Measurements from ENCODE around the gene NELFB.

Gene NELFB

DNA sequence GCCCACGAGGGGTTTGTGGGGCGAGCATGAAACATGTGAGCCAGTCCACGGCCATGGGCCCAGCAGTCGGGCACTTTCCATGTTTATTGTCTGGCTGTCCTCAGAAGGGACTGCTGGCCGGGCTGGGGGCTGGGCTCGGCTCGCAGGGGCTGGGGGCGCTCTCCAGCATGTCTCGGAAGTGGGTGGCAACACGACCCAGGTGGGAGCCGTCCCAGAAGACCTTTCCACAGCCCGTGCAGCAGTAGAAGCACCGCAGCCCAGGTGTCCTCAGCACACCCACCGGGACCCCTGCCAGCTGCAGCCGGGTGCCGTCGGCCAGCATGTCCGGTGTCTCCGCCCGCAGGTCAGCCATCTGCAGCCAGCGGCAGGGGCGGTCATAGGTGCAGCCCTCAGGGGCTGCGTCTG, 51.7 kb downstream of the NELFB start:
- no peak for DNase-seq

DNA sequence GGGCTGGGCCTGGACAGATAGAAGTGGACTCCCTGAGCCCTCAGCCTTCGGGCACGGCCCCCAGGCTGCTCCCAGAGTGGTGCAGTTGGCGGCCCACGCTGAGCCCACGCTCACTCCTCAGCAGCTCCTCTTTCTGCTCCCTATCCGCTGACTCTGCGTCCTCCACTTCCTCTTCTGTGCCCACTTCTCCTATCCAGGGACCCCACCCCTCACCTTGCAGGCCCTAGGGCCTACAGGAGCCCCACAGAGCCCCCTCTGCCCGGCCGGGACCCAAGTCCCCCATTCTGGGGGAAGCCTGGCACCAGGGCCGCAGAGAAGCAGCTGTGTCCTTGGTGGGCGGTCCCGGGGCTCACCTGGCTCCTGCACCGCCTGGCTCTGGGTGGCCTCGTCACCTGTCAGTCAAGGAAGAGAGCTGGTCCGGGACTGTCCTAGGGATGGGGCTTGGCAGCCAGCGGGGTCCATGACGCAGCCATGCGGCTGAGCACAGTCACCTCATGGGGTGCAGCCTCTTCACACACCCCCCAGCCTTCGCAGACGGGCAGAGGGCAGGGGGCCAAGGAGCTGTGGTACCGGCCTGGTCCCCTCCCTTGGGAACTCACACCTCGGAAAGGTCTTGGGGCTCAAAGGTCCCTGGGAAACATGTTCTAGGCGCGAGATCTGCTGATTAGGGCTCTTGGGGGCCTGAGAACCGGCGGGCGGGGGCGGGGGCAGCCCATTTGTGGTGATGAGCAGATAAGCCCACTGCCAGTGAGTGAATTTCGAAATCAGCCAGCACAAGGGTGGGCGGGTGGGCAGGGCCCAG, 52.3 kb downstream of the NELFB start:
- no peak for DNase-seq

DNA sequence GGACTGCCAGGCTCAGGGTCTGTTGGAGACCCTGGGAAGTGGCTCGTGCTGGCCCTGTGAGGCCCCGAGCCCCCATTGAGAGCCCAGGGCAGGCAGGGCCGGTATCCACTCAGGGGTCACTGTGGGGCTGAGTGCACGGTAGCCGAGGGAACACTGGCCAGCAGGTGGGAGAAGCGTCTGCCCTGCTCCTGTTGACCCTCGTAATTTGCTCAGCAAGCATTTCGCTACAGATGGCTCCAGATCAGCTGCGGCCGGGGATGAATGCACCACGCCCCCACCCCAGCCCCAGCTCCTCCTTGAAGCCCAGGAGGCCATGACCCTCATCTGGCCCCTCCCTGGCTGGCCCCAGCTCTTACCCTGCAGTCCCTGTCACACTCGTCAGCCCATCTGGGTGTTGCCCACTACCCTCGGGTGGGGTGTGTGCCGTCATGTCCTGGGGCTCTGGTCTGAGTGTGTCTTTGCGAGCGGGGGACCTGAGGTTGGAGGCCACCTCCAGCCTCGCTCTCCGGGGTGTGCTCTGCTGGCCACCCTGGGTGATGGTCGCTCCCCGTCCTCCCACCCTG, 53.0 kb downstream of the NELFB start:
- DNase-seq, result no peak

DNA sequence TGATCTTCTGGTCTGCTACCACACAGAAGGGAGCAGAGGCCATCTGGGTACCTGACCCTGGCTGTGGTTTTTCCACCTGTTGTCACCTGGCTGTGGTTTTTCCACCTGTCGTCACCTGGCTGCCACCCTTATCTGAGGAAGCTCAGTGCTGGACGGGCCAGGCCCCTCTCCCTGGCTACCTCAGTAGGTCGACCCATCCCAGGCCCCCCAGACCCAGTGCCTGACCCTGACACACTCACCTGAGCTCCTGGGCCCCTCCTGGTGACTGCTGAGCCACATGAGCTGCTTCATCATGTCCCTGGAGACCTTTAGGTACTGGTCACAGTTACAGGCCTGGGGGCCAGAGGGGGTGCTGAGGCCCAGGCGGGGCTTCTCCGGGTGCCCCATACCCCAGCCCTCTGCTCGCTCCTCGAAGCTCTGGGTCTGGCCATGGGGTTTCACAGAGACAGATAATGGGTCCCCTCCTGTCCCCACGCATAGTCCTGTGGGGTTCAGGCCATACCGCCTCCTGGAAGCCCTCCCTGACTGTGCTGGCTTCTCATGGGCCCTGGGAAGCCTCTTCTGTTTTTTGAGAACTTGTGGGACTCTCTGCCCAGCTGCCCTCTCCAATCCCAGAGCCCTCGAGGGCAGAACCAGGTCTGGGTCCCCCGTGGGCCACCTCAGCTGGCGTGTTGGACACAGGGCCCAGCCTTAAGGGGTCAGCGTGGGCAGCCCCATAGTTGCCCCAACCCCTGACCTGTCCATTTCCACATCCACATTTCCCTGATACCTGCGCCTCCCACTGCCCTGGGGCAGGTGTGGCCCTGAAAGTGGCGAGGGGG, 54.5 kb downstream of the NELFB start:
- DNase-seq, result no peak

DNA sequence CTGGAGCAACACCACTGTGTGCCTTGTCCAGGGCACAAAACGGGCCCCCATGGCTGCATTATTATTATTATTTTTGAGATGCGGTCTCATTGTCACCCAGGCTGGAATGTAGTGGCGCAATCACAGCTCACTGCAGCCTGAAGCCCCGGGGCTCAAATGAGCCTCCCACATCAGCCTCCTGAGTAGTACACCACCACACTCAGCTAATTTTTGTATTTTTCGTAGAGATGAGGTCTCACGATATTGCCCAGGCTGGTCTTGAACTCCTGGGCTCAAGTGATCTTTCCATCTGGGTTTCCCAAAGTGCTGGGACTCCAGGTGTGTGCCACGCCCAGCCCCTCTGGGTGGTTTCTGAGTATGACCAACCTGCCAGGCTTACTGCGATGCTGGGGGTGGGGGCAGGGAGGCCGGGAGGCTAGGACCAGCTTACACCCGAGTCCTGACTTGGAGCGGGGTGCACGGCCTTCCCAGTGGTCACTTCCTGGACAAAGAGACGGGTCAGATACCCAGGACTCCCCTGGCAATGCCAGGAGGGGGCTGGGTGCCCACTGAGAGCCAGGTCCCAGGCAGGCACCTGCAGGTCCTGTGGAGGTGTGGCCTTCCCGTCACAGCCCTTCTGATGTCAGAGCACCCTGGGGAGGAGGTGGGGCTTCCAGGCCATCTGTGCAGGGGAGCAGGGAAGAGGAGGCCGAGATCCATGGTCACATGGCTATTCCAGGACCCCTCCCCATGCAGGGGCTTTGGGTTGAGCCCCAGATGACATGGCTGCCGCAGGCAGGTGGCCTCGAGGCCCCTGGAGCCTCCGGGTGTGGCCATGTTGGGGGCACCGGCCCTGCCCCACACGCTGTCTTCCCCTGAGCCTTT, 55.3 kb downstream of the NELFB start:
- no peak for DNase-seq

DNA sequence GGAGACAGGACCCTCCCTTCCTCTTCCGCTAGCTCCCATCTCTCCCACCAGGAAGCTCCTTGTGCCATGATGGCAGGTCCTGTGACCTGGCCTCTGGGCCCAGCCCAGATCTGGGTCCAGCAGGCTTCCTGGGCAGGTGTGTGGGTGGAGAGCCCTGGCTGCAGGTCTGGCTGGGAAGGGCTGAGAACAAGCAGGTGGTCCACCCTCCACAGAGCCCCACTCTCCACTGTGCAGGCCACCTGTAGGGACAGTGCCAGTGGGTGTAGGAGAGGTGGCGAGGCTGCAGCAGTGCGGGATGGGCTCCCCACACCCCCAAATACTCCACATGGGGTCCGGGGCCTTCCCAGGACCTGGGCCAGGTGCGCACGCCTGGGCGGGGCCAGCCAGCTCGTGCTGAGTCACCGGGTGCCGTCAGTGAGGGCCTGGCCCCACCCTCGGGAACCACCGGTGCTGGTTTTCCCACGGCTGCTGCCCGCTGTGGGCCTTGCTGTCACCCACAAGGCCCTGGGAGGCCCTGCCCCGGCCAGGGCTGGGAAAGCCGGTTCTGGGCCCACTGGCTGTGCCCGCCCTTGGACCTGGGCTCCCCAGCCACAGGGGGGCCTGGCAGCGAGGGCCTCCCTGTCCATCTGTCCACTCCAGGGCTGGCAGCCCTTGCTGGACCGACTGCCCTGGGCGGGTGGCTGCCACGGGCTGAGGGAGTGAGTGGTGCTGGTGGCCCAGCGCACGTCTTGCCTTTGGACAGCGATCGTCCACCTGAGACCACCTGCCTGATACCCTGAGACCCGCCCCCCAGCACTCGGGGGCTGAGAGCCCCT, 56.3 kb downstream of the NELFB start:
- no peak for DNase-seq

DNA sequence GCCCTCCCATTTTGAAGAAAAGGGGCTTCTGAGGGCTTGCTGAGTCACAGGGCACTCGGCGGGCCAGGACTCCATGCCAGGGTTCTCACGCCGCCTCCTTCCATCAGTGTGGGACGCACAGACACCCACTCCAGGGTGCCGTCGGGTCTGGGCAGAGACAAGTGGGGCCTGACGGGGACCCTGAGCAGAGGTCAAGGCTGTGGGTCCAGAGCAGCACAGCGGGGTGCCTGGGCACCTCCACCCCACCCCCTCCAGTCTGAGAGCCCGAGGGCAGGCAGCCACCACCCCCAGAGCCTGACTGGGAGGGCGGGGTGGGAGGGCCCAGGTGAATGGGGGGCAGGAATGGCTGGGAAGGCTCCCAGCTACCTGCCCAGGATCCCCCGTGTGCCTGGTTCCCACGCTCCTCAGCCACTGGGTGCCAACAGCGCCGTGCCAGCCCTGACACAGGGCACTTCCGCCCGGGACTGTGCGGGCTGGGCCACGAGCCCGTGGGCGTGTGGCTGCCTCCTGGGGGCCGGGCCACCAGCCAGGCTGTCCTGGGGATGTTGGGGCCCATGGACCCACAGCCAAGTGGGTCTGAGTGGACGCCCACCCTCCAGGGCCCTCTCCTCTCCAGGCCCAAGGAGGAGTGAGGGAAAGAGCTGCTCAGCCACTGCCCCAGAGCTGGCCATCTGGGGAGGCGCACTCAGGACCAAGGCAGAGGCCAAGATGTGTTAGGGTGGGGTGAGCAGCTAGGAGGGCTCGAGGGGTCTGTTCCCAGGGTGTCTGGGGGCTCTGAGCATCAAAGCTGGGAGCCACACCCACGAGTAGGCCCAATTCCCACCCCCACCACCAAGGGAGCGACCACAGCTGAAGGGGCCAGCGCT, 57.1 kb downstream of the NELFB start:
- DNase-seq, result no peak

DNA sequence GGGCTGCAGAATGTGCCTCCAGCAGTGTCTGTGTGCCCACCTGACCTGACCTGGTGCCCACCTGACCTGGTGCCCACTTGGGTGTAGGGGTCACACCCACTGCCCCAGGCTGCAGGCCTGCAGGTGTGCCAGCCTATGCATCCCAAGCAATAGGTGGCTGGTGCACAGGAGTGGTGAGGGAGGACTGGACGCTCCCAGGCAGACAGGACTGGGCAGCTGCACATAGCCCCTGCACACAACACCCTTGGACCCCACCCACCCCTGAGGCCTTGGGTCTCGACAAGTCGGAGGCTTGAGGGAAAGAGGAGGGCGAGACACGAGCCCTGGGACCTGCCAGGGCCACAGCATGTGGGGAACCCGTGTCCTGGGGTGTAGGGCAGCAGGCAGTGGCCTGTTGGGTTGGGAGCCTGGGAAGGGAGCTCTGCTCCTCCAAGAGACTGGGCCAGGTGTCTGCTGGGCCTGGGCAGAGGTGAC, 57.8 kb downstream of the NELFB start:
- DNase-seq, result no peak

DNA sequence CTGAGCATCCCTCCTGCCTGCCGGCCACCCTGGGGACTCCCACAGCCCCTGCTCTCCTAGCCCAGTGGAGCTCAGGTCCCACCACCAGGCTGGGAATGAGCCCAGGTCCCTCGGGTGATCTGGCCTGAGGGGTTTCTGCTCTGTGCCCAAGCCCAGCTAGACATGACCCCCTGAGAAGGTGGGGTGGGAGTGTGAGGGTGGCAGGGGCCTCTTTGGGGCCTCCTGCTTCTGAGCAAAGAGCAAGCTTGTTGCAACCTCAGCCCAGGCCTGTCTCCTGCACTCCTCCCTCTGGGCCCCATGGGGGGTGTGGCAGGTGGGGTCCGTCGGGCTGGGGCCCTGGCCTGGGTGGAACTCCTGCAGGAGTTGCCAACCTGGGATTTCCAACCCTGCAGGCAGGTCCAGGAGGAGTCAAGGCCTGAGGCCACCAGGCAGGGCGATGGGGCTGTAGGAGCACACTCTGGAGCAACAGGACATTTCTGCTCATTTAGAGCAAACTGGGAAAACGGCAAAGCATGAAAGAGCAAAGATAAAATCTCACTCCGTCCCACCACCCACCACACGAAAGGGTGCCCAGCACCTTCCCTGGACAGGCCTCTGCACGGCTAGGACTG, 58.3 kb downstream of the NELFB start:
- no peak for DNase-seq

DNA sequence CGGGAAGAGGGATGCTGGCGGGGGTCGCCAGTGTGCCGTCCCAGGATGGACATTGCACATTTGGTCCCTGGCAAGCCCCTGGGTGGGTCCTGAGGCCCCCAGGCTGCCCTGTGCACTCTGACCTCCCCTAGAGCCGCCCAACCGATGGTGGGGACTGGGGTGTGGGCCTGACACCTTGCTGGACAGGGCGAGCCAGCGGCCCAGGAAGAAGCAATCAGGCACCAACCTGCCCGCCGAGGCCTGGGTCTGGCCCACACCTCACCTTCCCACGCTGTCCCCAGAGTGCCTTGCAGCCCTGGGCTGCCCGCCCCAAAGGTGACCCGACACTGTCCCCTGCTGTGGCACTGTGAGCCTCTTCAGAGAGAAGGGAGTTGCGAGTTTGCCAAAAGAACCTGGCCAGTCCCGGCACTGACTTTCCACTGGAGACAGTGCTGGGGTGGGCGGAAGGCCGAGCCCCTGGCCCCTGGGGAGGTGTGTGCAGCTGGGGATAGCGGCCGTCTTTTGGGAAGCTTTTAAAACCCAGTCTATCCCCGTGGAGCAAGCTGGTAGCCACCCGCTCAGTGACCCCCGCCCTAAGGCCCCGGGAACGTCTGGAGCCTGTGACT, 58.9 kb downstream of the NELFB start:
- no peak for DNase-seq

DNA sequence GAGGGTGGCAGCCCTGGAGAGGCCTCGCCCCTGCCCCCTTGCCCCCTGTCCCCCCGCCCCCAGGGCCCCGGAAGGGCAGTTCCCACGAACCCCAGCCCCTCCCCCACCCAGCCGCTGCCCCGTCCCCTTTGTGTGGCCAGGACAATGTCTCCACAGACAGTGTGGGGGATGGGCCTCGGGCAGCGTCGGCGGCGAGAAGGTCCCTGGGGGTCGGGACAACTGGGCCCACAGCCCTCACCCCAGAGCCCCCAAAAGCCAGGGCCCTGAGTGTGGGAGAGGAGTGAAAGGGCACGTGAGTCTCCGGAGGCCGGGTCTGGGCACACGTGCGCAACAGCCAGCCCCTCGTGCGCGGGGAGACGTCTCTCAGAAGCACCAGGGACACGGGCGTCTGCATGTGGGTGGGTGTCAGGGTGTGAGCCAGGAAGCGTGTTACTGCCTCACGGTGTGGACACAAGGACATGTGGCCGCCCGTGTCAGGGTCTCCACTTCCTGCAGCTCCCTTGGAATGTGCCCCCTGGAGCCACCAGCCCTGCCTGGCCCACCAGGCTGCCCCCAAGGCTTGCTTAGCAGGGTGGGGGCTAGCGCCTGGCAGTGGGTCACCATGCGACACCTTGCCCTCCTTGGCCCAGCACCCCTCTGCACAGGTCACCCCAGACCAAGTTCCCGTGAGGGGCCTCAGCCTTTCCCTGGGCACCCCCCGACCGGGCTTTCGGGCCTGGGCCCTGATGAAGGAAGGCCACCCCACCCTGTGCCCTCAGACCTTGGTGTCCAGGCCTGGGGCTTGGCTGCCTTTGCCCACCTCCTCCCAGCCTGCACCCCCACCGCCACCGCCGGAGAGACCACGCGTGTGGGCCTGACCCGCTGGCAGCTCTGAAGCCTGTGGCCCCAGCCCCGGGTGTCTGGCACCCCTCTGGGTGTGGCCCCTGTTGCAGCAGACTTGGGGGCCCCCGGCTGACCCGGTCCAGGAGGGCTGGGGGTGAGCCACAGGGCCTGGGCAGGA, 59.7 kb downstream of the NELFB start:
- no peak for DNase-seq

DNA sequence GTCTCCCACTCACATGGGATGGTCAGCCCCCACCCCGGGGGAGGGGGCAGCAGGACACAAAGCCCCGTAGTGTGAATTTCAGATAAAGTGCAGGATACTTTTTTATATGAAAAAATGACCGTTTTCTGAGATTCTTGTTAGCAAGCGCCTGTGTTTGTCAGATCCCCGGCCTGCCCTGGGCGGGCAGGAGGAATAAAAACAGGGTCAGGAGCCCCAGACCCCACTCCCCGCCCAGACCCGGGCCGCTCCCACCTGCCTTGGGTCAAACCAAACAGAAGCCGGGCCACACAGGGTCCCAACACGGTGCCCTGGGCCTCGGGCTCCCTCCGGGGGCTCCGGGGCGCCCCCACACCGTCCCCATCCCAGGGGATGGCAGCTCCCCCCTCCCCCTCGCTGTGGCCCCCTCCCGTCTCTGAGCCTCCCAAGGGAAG, 60.5 kb downstream of the NELFB start:
- DNase-seq, result no peak

DNA sequence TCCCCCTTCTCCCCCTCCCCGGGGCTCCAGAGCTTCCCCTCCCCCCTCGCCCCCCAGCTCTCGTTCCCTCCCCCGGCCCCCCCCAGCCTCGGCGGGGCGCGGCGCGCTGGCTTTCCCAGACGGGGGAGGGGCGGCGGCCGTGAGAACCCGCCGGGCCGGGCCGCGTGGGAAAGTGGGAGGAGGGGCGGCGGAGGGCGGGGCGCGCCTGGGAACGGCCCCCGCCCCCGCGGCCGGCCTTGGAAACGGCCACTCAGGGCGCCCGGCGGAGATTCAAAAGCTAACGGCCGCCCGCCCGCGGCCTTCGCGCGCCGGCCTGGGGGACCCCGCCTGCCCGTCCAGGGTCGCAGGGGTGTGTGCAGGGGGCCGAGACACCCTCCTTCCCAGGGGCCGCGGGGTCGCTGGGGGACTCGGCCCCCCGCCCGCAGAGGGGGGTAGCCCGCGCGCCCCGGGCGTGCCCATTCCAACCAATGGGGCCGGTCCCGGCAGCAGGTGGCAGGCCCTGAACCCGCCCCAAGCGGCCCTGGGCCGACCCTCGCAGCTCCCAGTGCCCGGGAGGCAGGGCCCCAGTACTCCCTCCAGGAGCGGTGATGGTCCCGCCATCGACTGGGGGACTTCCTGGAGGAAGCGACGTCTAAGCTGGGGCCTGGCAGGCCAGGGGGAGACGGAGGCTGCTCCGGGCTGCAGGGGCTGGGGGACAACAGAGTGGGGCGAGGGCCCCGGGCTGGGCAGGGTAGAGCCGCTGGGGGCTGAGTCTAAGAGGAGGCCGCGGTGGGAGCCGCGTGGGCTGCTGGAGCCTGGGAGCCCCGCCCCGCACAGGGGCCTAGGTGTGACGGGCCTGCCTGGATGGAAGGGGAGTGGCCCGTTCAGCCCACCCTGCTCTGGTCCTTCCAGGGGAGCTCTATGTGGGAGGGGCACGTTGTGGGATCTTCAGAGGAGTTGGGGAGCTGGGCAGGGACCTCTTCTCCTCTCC, 61.2 kb downstream of the NELFB start:
- DNase-seq, result no peak

DNA sequence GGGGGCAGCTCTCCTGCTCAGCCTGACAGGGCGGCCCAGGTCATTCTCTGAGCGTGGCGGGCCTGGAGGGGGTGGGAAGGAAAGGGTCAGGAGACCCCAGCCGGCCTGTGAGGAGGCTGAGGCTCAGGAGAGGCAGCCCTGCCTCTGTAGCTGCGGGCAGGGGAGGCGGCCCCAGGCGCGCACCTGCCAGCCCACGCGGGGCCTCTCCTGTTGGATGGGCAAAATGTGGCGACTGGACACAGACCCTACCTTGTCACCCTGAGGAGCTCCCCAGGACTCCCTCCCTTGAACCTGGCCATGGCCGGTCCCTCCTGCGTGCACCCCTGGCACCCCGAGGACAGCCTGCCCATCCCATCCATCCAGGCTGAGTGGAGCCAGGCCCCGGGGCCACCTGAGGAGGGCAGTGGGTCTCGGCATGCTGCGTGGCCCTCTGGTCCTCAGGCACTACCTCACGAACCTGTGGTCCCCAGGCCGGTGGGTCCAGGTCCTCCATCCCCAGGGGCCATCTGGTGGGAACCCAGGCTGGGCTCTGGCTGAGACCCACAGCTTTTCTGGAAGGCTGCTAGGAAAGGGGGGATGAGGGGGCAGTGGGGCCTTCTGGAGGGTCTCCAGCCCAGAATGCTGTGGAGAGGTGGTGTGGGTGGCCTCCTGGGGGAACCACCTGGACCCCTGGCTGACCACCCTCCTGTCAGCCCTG, 62.0 kb downstream of the NELFB start:
- DNase-seq, result no peak

DNA sequence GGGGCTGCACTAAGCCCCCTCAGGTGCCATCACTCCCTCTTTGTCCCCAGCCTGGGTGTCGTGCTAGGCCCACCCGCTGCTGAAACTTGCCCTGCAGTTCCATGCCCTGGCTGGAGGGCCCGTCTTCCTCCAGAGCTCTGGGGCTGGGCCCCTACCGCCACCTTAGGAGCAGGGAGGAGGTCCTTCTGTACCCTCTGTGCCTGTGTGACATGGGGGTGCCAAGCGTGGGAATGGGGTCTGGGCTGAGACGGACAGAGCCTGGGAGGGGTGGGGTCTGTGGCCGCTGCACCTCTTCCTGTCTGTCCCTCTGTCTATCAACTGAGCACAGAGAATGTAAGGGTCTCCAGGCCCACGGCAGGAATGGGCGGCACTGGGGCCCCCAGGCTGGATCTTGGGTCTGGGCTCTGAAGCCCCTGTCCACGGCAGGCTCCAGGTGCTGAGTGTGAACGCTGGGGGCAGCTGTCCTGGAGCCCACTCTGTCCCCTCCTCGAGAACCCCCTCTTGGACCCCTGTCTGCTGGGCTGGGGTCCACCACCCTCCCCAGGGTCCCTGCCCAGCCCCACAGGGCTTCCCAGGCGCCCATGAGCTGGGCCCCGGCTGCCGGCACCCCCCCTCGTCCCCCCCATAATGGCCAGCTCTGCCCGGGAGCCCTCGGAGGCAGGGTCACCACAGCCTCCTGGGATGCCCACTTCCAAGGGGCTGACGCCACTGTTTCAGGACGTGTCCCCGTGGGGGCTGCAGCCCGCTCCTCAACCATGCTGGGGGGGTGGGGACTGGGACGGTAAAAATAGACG, 62.8 kb downstream of the NELFB start:
- no peak for DNase-seq

DNA sequence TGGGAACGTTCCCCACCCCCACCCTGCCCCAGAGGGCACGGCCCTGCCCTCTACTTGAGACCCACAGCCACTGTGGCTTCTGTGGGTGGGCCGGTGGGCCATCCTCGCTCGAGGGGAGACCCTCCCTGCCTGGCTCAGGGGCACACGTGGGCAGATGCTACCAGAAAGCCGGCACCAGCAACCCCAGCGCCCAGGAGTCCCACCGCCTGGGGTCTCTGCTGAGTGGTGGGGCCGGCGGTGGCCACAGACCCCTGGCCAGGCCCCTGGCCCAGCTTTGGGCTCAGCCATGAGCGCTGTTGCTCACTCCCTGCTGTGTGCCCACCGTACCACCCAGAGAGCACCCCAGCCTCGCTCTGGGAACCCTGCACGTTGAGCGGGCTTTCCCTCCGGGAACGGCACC, 63.5 kb downstream of the NELFB start:
- no peak for DNase-seq

Measured in NCI-H2081 treated with DMSO at 0.1 percent for 48 hours (cell line).